LNCaP clone FGC (cell line): Measurements from ENCODE around the gene S100A7A.

Experiments
- DNase-seq: peaks from one replicate; pipeline ENCODE4 v3.0.0-alpha.2; 2011; ENCODE audit warnings: low read depth
- H3K4me3 ChIP-seq: 2 replicates; pipeline ENCODE4 v1.5.1; 2011; ENCODE audit warnings: mild to moderate bottlenecking, low read depth, low read length, control low read depth
- TF ChIP-seq, protein P1 (sequence below): IDR thresholded peaks from 2 replicates; pipeline ENCODE4 v1.5.1; 2012; ENCODE audit warnings: mild to moderate bottlenecking; ENCODE audit not compliant: control insufficient read depth, insufficient read depth; ENCODE audit errors: extremely low read depth

Gene S100A7A

DNA sequence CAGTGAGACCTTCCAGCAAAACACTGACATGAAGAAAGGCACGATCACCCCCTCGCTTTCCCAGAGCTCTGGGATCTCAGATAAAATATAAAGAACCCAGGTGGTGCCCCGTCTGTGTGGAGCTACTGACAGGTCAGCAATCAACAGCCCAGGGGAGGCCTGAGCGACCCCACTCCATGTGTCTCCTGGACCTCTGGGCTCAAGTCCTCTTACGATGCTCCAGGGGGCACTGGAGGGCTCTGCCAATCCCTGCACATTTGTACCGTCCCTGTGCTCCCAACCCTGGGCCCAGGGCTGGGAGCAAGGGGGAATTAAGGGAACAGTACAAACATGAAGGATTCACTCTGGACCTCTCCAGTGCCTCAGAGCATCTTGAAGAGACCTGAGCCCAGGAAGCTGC, 12.5 kb downstream of the S100A7A start:
- no peak for DNase-seq
- H3K4me3 ChIP-seq: no peak overlapping the region
- TF ChIP-seq, protein P1, sequence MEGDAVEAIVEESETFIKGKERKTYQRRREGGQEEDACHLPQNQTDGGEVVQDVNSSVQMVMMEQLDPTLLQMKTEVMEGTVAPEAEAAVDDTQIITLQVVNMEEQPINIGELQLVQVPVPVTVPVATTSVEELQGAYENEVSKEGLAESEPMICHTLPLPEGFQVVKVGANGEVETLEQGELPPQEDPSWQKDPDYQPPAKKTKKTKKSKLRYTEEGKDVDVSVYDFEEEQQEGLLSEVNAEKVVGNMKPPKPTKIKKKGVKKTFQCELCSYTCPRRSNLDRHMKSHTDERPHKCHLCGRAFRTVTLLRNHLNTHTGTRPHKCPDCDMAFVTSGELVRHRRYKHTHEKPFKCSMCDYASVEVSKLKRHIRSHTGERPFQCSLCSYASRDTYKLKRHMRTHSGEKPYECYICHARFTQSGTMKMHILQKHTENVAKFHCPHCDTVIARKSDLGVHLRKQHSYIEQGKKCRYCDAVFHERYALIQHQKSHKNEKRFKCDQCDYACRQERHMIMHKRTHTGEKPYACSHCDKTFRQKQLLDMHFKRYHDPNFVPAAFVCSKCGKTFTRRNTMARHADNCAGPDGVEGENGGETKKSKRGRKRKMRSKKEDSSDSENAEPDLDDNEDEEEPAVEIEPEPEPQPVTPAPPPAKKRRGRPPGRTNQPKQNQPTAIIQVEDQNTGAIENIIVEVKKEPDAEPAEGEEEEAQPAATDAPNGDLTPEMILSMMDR: no peak

DNA sequence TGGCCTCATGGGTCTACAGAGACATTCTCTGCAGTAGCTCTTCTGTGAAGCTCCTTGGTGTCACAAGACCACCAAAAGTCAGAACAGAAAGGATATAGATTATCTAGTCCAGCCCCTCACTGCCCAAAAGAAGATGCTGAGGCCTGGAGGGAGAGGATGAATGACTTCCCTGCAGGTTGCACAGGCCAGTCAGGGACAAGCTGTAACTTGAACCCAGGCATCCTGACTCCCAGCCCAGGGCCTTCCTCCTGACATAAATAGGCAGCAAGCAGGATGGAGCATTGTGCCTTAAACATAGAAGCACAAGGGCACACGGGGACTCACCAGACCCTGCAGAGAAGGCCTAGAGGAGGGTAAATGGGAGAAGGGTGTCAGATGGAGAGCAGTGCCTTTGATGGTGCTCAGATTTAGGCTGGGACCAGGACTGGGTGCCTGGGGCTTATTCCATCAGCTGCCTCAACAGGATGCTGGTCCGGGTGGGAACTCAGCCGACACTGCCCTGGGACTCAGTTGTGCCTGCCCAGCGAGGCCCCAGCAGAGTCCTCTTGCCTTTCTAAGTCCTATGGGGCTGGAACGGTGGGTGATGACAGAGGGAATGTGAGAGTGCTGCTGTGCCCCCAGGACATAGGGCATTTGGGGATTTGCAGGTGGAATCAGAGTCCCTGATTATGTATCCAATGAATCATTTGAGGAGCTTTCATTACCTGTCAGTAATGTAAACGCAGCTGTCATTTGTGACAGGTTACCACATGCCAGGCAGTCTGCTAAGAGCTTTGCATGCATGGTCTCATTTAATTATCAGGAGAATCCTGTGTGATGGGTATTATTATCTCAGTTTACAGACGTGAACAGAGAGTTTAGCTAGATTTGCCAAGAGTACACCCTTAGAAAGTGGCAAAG, 13.2 kb downstream of the S100A7A start:
- no peak for DNase-seq
- TF ChIP-seq, protein P1: no peak
- H3K4me3 ChIP-seq: no peak overlapping the region

DNA sequence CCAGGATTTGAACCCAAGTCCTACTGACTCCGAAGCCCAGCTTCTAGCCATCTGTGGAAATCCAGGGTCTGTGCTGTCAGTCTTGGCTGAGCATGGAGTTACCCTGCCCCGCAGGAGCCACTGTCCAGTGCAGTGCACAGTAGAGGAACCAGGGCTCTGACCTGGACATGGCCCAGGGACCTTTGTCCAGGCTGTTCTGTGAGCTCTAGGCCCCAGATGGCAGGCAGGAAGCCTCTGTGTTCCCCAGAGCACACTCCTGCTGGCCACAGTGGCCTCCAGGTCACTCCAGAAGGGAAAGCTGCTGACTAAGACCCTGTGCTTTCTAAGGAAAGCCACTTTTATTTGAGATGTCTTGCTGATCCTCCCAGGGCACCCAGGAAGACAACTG, 13.8 kb downstream of the S100A7A start:
- H3K4me3 ChIP-seq: no peak overlapping the region
- no peak for DNase-seq
- TF ChIP-seq, protein P1: no peak

DNA sequence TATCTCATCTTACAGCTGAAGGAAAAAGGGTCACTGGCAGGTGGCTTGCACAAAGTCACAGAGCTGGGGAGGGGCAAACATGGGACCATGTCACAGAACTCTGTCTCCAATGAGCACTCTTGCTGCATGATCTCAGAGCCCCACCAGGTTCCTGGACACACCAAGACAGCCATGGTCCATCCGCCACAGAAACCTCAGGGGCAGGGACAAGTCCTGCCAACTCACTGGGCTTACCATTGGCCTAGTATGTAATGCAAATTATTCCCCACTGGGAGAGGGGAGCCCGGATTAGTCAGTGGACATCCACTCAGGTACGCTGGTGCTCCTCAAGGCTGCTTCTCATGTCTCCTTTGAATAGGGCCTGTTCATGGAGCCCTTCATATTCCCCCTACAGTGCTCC, 14.2 kb downstream of the S100A7A start:
- DNase-seq: no peak
- H3K4me3 ChIP-seq: no peak overlapping the region
- TF ChIP-seq, protein P1: no peak

DNA sequence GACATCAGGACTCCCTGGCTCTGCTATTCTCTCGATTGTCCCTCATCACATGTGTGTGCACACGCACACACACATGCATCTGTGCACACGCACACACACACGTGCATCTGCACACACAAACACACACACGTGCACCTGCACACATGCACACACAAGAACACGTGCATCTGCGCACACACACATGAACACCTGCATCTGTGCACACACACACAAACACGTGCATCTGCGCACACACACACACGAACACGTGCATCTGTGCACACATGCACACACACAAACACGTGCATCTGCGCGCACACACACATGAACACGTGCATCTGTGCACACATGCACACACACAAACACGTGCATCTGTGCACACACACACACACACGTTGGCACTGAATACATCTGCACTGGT, 14.7 kb downstream of the S100A7A start:
- H3K4me3 ChIP-seq: no peak overlapping the region
- TF ChIP-seq, protein P1: no peak

DNA sequence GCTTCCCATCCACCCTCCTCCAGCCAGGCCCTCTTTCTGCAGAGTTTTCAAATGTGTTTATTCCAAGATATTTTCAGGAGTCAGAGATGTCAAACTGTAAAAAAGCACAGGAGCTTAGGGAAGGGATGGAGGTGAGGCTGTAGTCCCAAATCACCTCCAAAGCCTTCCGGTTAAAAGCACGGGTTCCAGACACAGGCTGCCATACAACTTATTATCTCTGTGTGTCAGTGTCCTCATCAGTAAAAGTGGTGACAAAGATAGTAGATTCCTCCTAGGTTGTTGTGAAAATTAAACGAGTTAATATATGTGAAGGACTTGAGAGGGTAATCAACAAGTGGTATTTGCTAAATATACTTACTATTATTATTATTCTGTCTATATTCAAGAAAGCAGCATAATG, 15.1 kb downstream of the S100A7A start:
- DNase-seq: no peak
- H3K4me3 ChIP-seq: no peak overlapping the region
- TF ChIP-seq, protein P1: no peak

More for the DNA sequence above, 14.7 kb downstream of the S100A7A start:
- no peak for DNase-seq

DNA sequence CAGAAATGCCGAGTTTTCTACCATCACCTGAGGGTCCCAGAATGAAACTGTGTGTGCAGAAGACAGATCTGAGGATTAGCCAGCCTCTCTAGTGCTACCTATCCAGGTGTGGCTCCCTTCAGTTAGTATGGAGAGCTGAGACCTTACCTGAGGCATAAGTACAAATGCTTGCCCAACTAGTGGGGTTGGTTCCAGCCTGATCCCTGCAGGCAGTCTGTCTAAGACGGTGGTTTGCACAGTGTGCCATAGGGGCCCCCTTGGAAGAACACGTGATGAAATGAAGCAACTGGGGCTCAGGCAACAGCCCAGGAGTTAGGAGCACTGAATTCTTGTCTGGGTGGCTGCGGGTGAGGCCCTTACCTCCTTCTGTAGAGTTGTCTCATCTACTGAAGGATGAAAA, 15.6 kb downstream of the S100A7A start:
- TF ChIP-seq, protein P1: no peak
- no peak overlapping the region for H3K4me3 ChIP-seq
- no peak for DNase-seq
